A549 (cell line): ENCODE data around the gene ATN1. TPM values are rescaled to one million over a fixed set of nuclear protein-coding genes. Genes with fewer than 3 reads are reported as not detected.

ENCODE experiments used
- ATAC-seq, 2 experiments: fragments of 200-7000 bp in 1 of 2; fragments of >200 bp in 1 of 2; cut with Nextera tagmentation in 1 of 2; cut with Tn5 transposase in 1 of 2; 3 replicates each; pipeline versions ENCODE4 v1.8.0 to v1.9.1; 2018 to 2020; ENCODE audit warnings: mild to moderate bottlenecking in 1 of 2, moderate library complexity in 1 of 2
- CTCF ChIA-PET: fragments of 300-600 bp; sonication (Branson Sonifier 250); formaldehyde crosslinking; extraction: SDS; loops from one replicate; lab custom pipeline; 2021; ENCODE audit warnings: antibody characterized with exemption, inconsistent platforms; lab: Yijun Ruan, JAX
- POLR2A ChIA-PET: fragments of 350-600 bp; formaldehyde crosslinking; extraction: SDS; loops from one replicate; lab custom pipeline; 2021; ENCODE audit warnings: antibody characterized with exemption, inconsistent platforms; lab: Yijun Ruan, JAX
- DNase-seq, 2 experiments: peaks; one replicate each; pipeline versions ENCODE4 v3.0.0 to v3.0.0-alpha.2; 2011 to 2016; ENCODE audit warnings: low read depth in 1 of 2, low spot score in 1 of 2
- FAIRE-seq: peaks from 2 replicates; lab custom pipeline; 2011; peaks lifted over from hg19 to GRCh38; lab: Jason Lieb, UNC
- H3K27ac ChIP-seq, 2 experiments: fragments of >200 bp; sonication (Bioruptor Twin); formaldehyde crosslinking; 3 replicates each; pipeline ENCODE4 v1.5.1; 2016 to 2017
- H3K4me1 ChIP-seq: fragments of >200 bp; sonication (Bioruptor Twin); formaldehyde crosslinking; 3 replicates; pipeline ENCODE4 v1.6.1; 2016
- H3K4me2 ChIP-seq: fragments of >200 bp; sonication (Bioruptor Twin); formaldehyde crosslinking; 3 replicates; pipeline ENCODE4 v1.6.1; 2016
- H3K4me3 ChIP-seq: fragments of >200 bp; sonication (Bioruptor Twin); formaldehyde crosslinking; 3 replicates; pipeline ENCODE4 v1.5.1; 2016
- H3K9me3 ChIP-seq: fragments of >200 bp; sonication (Bioruptor Twin); formaldehyde crosslinking; 3 replicates; pipeline ENCODE4 v1.6.1; 2016
- CHD2 ChIP-seq: fragments of 150-350 bp; IDR thresholded peaks from 2 replicates; pipeline ENCODE4 v1.6.1; 2014; ENCODE audit warnings: low read length; ENCODE audit not compliant: partially characterized antibody
- EHF ChIP-seq: fragments of 250-450 bp; sonication (Bioruptor Pico); IDR thresholded peaks from 2 replicates; pipeline ENCODE4 v1.5.0; 2020; ENCODE audit warnings: mild to moderate bottlenecking
- FOSL2 ChIP-seq, 2 experiments: fragments of 450-650 bp in 1 of 2; fragments of >200 bp in 1 of 2; sonication (Bioruptor Twin) in 1 of 2; formaldehyde crosslinking; IDR thresholded peaks; 2 replicates each; pipeline versions ENCODE4 v1.5.0 to v1.6.1; 2016 to 2020; ENCODE audit warnings: mild to moderate bottlenecking in 1 of 2, moderate library complexity in 1 of 2
- HOXA7 ChIP-seq: fragments of 250-450 bp; sonication (Bioruptor Pico); IDR thresholded peaks from 2 replicates; pipeline ENCODE4 v1.5.0; 2020; ENCODE audit warnings: mild to moderate bottlenecking, moderate library complexity
- HOXB13 ChIP-seq: fragments of 250-450 bp; sonication (Bioruptor Pico); IDR thresholded peaks from 2 replicates; pipeline ENCODE4 v1.5.0; 2020; ENCODE audit warnings: low read depth, mild to moderate bottlenecking, moderate library complexity
- JUNB ChIP-seq: fragments of >200 bp; sonication (Bioruptor Twin); formaldehyde crosslinking; IDR thresholded peaks from 2 replicates; pipeline ENCODE4 v1.6.1; 2016
- NR3C1 ChIP-seq: fragments of >200 bp; sonication (Bioruptor Twin); formaldehyde crosslinking; IDR thresholded peaks from 3 replicates; pipeline ENCODE4 v1.6.1; 2017
- PHF8 ChIP-seq: fragments of 200-600 bp; sonication (generic); IDR thresholded peaks from 2 replicates; pipeline ENCODE4 v1.6.1; 2016; ENCODE audit warnings: low read depth, mild to moderate bottlenecking, antibody characterized with exemption, moderate library complexity, borderline replicate concordance
- RCOR1 ChIP-seq: fragments of 150-350 bp; IDR thresholded peaks from 2 replicates; pipeline ENCODE4 v1.6.1; 2014; ENCODE audit warnings: antibody characterized with exemption, low read length, low read depth
- RFX5 ChIP-seq: fragments of 450-650 bp; IDR thresholded peaks from 2 replicates; pipeline ENCODE4 v1.7.1; 2014; ENCODE audit warnings: antibody characterized with exemption, mild to moderate bottlenecking, moderate library complexity
- TP53 ChIP-seq: fragments of 250-450 bp; sonication (Bioruptor Pico); IDR thresholded peaks from 2 replicates; pipeline ENCODE4 v1.5.0; 2021; ENCODE audit warnings: mild to moderate bottlenecking, moderate library complexity
- ZNF302 ChIP-seq: fragments of 250-450 bp; sonication (Bioruptor Pico); IDR thresholded peaks from 2 replicates; pipeline ENCODE4 v1.9.0; 2021; ENCODE audit warnings: inconsistent platforms, mild to moderate bottlenecking, moderate library complexity
- ZSCAN20 ChIP-seq: fragments of 250-450 bp; sonication (Bioruptor Pico); IDR thresholded peaks from 2 replicates; pipeline ENCODE4 v1.8.0; 2022; ENCODE audit warnings: mild to moderate bottlenecking, moderate library complexity
- WGBS: methylation state at CpG from one replicate; pipeline ENCODE4 v1.1.6; 2017; ENCODE audit errors: missing lambda C conversion rate; 5-methylcytosine and 5-hydroxymethylcytosine counted together
- polyA plus RNA-seq, 4 experiments: library from polyadenylated mRNA; depleted of rRNA in 3 of 4; stranded (reverse); fragments of >200 nt; fragmentation: RNase III in 1 of 4; extraction: RNeasy Plus Mini Kit Qiagen cat#74134 plus additional on column Dnase treatment in 1 of 4; gene quantifications; 2 replicates in 3 of 4; 3 replicates in 1 of 4; pipeline ENCODE4 v1.2.3, GENCODE V29; 2011 to 2017
- TF ChIP-seq, protein P1 (sequence below): fragments of >200 bp; sonication (Bioruptor Twin); formaldehyde crosslinking; IDR thresholded peaks from 3 replicates; pipeline ENCODE4 v1.6.1; 2016
- TF ChIP-seq, protein P2 (sequence below): fragments of >200 bp; sonication (Bioruptor Twin); formaldehyde crosslinking; IDR thresholded peaks from 3 replicates; pipeline ENCODE4 v1.5.1; 2016
- TF ChIP-seq, protein P3 (sequence below): IDR thresholded peaks from 2 replicates; pipeline ENCODE4 v1.6.1; 2012
- TF ChIP-seq, protein P4 (sequence below): fragments of 250-450 bp; sonication (Bioruptor Pico); IDR thresholded peaks from 2 replicates; pipeline ENCODE4 v1.5.0; 2021; ENCODE audit warnings: mild to moderate bottlenecking, moderate library complexity, borderline replicate concordance
- TF ChIP-seq, protein P5 (sequence below): fragments of 150-350 bp; IDR thresholded peaks from 2 replicates; pipeline ENCODE4 v1.6.1; 2014; ENCODE audit warnings: low read depth, mild to moderate bottlenecking, low read length
- TF ChIP-seq, protein P6 (sequence below): fragments of 200-600 bp; sonication (generic); IDR thresholded peaks from 2 replicates; pipeline ENCODE4 v1.6.1; 2016; ENCODE audit warnings: antibody characterized with exemption, mild to moderate bottlenecking, moderate library complexity

ATN1 gene
- polyA plus RNA-seq, 2 of the 4 experiments (the other 2 are of a cell fraction) = 11.3 to 51.6 TPM

DNA sequence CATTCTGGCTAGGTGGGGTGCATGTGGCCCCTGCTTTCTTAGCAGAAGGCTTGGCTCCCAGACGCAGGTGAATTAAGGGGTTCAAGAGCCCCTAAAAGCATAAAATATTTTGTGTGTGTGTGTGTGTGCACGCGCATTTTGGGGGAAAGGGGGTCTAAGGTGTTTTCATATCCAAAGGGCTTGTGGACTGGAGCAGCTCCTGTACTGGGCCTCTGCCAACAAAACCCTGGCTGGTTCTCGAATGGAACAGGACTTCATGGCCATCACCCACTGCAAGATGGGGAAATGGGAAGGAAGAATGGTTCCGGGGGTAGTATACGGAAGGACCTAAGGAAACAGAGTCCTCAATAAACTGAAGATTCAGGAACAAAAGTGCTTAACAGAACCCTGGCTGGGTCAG is 3.9 kb upstream of the ATN1 start (continued):
- TF ChIP-seq, protein P1, sequence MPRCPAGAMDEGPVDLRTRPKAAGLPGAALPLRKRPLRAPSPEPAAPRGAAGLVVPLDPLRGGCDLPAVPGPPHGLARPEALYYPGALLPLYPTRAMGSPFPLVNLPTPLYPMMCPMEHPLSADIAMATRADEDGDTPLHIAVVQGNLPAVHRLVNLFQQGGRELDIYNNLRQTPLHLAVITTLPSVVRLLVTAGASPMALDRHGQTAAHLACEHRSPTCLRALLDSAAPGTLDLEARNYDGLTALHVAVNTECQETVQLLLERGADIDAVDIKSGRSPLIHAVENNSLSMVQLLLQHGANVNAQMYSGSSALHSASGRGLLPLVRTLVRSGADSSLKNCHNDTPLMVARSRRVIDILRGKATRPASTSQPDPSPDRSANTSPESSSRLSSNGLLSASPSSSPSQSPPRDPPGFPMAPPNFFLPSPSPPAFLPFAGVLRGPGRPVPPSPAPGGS = no peak
- TF ChIP-seq, protein P2, sequence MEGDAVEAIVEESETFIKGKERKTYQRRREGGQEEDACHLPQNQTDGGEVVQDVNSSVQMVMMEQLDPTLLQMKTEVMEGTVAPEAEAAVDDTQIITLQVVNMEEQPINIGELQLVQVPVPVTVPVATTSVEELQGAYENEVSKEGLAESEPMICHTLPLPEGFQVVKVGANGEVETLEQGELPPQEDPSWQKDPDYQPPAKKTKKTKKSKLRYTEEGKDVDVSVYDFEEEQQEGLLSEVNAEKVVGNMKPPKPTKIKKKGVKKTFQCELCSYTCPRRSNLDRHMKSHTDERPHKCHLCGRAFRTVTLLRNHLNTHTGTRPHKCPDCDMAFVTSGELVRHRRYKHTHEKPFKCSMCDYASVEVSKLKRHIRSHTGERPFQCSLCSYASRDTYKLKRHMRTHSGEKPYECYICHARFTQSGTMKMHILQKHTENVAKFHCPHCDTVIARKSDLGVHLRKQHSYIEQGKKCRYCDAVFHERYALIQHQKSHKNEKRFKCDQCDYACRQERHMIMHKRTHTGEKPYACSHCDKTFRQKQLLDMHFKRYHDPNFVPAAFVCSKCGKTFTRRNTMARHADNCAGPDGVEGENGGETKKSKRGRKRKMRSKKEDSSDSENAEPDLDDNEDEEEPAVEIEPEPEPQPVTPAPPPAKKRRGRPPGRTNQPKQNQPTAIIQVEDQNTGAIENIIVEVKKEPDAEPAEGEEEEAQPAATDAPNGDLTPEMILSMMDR = no peak
- TF ChIP-seq HOXA7 (CRISPR knock-in tag) (no peak), JUNB (no peak), ZSCAN20 (CRISPR knock-in tag) (no peak)
- TF ChIP-seq, protein P3, sequence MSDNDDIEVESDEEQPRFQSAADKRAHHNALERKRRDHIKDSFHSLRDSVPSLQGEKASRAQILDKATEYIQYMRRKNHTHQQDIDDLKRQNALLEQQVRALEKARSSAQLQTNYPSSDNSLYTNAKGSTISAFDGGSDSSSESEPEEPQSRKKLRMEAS = no peak

DNA sequence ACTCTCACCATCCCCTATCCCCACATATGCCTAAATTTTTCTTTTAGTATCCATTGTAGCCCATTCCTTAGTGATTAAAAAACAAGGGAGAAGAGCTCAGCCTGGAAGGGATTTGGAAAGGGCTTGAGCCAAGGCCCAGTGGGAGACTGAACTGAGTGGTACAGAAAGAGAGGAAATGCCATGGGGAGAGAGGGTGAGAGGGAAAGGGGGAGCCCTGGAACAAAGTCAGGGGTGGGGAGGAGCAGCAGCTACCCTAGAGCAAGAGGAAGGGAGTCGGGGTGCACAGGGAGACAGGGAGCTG is 2.6 kb upstream of the ATN1 start:
- DNase-seq = no peak
- Histone ChIP-seq H3K4me1 (peaks cover 39% of the 10 kb centered on the region), H3K4me2 (peak overlapping the region; percentile 82), H3K27ac (peak overlapping the region; percentile 99 to 100), H3K4me3 (no peak overlapping the region), H3K9me3 (no peaks in the 10 kb centered on the region)
- ChIA-PET POLR2A (interaction anchor here (0.5 to 4.1 kb wide), 12 partner anchors 11 to 58 kb away, joined by 3 to 44 read pairs (median 10); partner anchors contain the start of genes C12orf57, RNU7-1, SPSB2 and TPI1), CTCF (interaction anchor here (0.9 to 18.2 kb wide), 16 partner anchors 11 to 184 kb away, joined by 3 to 370 read pairs (median 10); partner anchors contain the start of genes C12orf57, C1RL, ENO2 and LRRC23)
- FAIRE-seq = no peak
- WGBS = 7% methylated on average over 1 of the region's 1 CpG
- TF ChIP-seq RCOR1 (no peak), TP53 (CRISPR knock-in tag) (0 out of 2 replicates have a peak, but pooled peaks have one; percentile 31)
- no peak; a peak in 2 of 6 replicates for ATAC-seq

DNA sequence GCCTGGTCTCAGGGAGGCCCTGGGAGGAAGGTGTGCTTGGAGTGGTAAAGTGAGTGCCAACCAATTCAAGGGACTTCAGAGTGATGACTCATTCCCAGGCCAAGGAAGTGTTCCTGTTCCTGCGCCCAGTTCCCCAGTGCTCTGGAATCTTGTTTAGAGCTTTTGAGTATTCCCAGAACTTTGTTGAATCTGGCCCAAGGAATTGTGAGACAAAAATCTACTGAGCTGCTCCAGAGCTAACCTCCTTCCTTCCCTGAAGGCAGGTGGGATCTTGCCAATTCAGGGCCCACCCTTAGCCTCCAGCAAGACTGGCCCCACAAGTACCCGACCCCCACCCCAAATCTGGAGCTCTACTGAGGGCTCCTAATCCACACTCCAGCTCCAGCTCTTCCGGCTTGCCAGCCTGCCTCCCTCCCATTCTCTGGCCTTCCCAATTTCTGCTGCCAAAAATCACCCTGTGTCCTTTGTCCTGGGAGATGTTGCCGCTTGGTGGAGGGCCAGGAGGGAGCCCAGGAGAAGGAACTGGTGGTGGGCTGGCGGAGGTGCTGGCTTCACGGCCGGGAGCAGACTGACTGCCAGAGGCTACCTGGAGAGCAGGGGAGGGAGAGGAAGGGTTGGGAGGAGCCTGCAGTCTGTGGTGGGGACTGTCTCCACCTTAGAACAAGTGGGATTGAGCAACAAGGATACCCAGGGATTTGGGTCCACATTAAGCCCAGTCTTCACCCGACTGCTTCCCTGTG is 2.0 kb upstream of the ATN1 start:
- ATAC-seq (peak; percentile 67 to 78), DNase-seq (peak; percentile 90 to 91), FAIRE-seq (peak; percentile 84)
- Histone ChIP-seq H3K9me3 (no peaks in the 10 kb centered on the region), H3K27ac (peak overlapping the region; percentile 99 to 100), H3K4me3 (peak overlapping the region; percentile 31), H3K4me2 (peak overlapping the region; percentile 82), H3K4me1 (peaks cover 42% of the 10 kb centered on the region)
- ChIA-PET CTCF (interaction anchor here (0.9 to 18.2 kb wide), 14 partner anchors 12 to 183 kb away, joined by 3 to 370 read pairs (median 17); partner anchors contain the start of genes C12orf57, C1RL, ENO2 and LRRC23), POLR2A (interaction anchor here (0.5 to 4.1 kb wide), 12 partner anchors 11 to 58 kb away, joined by 3 to 44 read pairs (median 10); partner anchors contain the start of genes C12orf57, RNU7-1, SPSB2 and TPI1)
- WGBS = 1% methylated on average over 8 of the region's 8 CpGs
- TF ChIP-seq, protein P4, sequence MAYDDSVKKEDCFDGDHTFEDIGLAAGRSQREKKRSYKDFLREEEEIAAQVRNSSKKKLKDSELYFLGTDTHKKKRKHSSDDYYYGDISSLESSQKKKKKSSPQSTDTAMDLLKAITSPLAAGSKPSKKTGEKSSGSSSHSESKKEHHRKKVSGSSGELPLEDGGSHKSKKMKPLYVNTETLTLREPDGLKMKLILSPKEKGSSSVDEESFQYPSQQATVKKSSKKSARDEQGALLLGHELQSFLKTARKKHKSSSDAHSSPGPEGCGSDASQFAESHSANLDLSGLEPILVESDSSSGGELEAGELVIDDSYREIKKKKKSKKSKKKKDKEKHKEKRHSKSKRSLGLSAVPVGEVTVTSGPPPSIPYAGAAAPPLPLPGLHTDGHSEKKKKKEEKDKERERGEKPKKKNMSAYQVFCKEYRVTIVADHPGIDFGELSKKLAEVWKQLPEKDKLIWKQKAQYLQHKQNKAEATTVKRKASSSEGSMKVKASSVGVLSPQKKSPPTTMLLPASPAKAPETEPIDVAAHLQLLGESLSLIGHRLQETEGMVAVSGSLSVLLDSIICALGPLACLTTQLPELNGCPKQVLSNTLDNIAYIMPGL = no peak
- no peak for TF ChIP-seq RFX5
- TF ChIP-seq, protein P2 = no peak
- no peak for TF ChIP-seq HOXB13 (CRISPR knock-in tag)
- TF ChIP-seq, protein P5, sequence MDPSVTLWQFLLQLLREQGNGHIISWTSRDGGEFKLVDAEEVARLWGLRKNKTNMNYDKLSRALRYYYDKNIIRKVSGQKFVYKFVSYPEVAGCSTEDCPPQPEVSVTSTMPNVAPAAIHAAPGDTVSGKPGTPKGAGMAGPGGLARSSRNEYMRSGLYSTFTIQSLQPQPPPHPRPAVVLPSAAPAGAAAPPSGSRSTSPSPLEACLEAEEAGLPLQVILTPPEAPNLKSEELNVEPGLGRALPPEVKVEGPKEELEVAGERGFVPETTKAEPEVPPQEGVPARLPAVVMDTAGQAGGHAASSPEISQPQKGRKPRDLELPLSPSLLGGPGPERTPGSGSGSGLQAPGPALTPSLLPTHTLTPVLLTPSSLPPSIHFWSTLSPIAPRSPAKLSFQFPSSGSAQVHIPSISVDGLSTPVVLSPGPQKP = no peak
- no peak for TF ChIP-seq CHD2
- no peak for TF ChIP-seq NR3C1
- TF ChIP-seq ZNF302 (CRISPR knock-in tag) = no peak
- peak; percentile 62 for TF ChIP-seq FOSL2 (IDR thresholded peaks at IDR 0.05)
- TF ChIP-seq FOSL2 (CRISPR knock-in tag; IDR thresholded peaks at IDR 0.05) = peak; percentile 96
- TF ChIP-seq, protein P6, sequence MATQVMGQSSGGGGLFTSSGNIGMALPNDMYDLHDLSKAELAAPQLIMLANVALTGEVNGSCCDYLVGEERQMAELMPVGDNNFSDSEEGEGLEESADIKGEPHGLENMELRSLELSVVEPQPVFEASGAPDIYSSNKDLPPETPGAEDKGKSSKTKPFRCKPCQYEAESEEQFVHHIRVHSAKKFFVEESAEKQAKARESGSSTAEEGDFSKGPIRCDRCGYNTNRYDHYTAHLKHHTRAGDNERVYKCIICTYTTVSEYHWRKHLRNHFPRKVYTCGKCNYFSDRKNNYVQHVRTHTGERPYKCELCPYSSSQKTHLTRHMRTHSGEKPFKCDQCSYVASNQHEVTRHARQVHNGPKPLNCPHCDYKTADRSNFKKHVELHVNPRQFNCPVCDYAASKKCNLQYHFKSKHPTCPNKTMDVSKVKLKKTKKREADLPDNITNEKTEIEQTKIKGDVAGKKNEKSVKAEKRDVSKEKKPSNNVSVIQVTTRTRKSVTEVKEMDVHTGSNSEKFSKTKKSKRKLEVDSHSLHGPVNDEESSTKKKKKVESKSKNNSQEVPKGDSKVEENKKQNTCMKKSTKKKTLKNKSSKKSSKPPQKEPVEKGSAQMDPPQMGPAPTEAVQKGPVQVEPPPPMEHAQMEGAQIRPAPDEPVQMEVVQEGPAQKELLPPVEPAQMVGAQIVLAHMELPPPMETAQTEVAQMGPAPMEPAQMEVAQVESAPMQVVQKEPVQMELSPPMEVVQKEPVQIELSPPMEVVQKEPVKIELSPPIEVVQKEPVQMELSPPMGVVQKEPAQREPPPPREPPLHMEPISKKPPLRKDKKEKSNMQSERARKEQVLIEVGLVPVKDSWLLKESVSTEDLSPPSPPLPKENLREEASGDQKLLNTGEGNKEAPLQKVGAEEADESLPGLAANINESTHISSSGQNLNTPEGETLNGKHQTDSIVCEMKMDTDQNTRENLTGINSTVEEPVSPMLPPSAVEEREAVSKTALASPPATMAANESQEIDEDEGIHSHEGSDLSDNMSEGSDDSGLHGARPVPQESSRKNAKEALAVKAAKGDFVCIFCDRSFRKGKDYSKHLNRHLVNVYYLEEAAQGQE = no peak
- TF ChIP-seq PHF8 = no peak
- TF ChIP-seq EHF = no peak
- TF ChIP-seq ZSCAN20 (CRISPR knock-in tag) = no peak
